Embryonic facial prominence (tissue), 1 donor: Measurements from ENCODE around the gene OR52M1.
"Not testable (repeated sequence)": the region's sequence is repeated elsewhere in the genome, so short reads cannot be mapped to it uniquely, and the experiment has no call there.

Experiments
- DNase-seq: peaks from one replicate; pipeline ENCODE4 v3.0.0-alpha.2; 2016; ENCODE audit errors: extremely low spot score

The OR52M1 gene

DNA sequence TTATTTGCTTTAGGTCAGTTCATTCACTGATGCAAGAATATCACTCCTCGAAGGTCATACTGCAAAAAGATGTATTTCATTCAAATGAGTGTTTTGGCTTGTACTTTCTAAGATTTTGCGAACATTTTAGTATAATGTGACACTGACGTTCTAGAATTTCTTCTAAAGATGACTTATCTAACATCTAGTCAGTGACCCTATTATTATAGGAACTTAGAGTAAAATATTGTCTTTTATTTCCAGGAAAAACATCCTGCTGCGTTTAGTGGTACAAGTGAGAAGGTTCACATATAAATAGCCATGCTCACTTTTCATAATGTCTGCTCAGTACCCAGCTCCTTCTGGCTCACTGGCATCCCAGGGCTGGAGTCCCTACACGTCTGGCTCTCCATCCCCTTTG, at the start of gene OR52M1:
Gene OR52M1 (plus strand): TSS at position 301 of the 400 bp plus-strand sequence. CDS start 0 bp downstream, at position 301.
- DNase-seq, result no peak

DNA sequence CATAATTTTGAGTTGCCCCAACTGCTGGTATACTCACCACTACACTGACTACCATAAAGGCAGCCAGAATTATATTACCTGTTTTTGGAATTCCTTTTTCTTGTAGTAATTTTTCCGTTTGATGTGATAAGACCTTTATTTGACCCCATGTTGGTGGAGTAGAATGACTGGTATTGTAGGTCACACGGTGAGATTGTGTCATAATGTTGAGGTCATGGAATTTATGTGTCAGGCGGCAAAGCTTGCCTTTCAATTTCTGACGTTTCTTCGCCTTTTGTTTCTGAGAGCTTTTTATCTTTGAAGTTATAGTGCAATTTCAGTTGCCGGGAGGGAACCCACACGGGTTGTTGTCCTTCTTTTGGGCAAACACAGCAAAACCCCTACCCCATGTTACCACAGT, 49.5 kb upstream of the OR52M1 start:
- no peak for DNase-seq

DNA sequence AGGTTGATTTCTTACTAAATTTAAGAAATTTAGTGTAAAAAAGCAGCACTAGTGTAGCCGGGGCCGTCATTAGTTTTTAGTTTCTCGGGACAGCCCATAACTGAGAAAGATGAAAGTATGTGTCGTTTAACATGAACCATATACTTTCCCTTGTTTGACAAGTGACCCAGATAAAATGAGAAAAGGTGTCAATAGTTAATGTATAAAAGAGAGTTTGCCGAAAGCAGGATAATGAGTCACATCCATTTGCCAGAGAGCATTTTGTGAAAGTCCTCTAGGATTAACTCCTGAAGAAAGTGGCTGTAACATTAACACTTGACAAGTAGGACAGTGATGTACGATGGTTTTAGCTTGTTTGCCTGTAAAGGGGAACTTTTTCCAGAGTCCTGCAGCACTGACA, 49.0 kb upstream of the OR52M1 start:
- DNase-seq, result no peak

- DNase-seq, result no peak
These were observed 48.3 kb upstream of the OR52M1 start for GRCh38 chr11:4496557-4497248.

- DNase-seq, result no peak
These were observed 36.1 kb upstream of the OR52M1 start for GRCh38 chr11:4508886-4509285.

DNA sequence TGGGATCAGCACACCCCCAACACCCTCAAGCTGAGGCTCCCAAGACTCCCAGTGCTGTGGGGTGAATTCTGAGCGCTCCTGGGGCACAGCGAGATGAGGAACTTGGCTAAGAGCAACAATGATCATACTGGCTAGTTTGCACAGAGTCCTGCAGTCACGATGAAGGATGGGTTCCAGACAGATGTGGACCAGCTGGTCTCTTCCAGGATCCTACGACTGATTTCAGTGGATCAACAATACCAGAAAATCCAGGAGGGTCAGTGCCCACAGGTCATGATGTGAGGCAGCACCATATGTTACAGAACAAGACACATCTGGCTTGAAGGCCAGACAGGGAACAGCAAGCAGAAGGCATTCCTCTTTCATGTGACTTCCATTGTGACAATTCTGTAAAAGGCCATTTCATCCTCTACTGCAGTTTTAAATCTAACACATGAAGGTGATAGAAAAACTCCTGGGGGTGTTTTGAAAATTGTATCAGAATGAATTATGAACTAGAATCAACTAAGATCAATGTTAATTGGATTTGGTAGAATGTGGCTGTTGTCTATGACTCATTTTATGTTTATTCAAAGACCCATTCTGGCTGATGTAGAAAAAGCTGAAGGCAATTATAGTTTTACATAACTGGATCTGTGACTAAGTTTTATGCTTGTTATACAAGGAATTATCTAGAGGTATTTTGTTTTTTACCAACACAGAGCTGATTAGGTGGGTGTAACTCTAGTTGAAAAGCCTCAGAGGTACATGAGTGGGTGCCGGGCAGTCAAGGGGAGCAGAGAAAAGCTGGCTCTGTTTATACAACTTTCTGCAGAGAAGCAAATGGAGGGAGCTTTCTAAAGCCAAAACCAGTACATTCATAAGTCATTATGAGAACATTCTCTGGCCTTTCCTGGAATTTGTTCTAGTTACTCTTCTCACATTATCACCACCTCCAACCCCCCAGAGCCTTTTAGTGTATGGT, 33.4 kb upstream of the OR52M1 start:
- DNase-seq, result no peak

GRCh38 chr11:4514196-4514595, 30.8 kb upstream of the OR52M1 start:
- DNase-seq, result no peak

GRCh38 chr11:4522339-4522738, 22.7 kb upstream of the OR52M1 start:
- DNase-seq, result no peak

GRCh38 chr11:4522752-4523151, 22.2 kb upstream of the OR52M1 start:
- DNase-seq, result no peak

DNA sequence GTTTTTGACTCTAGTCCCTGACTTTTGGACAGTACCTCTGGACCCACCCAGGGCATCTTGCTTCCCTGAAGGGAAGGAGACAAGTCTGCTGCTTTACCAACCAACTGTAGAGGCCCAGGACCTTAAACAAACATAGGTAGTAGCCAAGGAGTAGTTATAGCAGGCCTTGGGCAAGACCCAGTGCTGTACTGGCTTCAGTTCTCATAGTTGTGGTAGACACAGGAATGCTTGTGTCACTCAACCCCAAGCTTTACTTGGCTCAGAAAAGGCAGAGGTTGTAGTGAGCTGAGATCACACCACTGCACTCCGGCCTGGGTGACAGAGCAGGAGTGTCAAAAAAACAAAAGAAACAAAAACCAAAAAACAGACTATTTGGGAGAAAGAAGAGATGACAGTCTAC, 21.3 kb upstream of the OR52M1 start:
- no peak for DNase-seq

- DNase-seq, result no peak
These were observed 17.1 kb upstream of the OR52M1 start for GRCh38 chr11:4527926-4528325.

GRCh38 chr11:4531686-4532085, 13.3 kb upstream of the OR52M1 start:
- DNase-seq, result not testable (repeated sequence)

DNA sequence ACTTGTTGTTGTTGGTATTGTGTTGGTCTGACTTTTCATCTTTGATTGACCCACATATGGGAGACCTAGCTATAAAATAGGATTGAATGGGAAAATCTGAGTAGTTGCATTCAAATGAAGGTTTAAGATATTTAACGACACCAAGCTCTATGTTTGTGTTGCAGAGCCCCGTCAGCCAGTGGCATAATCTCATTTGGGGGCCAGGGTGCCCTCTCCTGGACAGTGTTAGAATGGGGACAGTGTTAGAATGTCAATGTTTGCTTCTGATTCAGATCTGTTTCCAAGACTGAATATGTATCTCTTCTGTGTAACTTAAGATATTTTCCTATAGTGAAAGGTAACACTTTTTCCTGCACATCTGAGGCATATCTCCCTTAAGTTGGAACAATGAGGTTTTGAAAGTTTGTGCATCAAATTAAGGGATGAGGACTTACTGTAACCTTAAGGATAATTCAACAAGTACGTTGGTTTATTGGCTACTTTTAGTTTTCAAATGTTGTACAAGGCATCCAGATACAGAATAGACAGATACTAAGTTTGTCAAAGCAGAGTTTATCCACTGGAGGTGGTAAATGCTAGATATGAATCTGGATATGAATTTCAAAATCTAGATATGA, 5.3 kb upstream of the OR52M1 start:
- DNase-seq, result no peak

DNA sequence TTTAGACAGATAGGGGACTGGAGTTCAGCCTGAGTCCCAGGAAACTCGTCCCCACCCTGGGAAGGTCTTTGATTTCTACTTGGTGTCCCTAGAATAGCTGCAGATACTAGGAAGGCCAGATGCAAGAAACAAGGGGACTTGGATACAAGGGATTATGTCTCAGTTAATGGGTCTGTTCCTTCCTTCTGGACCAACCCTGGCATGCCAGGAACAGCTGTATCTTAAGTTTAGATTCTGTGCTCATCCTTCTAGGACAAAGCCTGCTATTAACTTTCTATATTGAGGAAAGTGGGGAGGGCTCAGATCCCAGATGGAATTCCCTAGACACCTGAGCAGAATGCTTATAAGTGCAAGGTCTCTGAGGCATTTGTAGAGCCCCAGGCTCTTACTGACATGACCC, 3.9 kb upstream of the OR52M1 start:
- DNase-seq, result no peak

- DNase-seq, result no peak
These were observed 1.4 kb upstream of the OR52M1 start for GRCh38 chr11:4543561-4543960.

DNA sequence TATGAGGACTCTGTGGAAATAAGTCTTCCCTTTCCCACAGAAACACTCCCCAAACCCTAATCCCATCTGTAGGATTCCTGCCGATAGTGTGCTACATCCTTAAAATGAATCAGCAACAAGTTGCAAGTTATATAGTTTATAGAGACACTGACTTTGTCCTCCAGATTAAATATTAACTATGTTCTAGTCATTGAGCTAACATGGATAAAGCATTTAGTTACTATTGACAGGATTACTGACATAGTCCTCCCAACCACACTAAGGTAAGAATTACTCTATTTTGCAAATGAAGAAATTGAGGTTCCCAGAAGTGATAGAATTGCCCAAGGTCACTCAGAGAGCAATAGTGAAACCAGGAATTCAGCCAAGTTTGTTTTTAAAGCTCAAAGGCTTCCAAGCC, 1.9 kb downstream of the OR52M1 start:
- DNase-seq, result no peak

GRCh38 chr11:4547416-4547815, 2.4 kb downstream of the OR52M1 start:
- DNase-seq, result no peak

DNA sequence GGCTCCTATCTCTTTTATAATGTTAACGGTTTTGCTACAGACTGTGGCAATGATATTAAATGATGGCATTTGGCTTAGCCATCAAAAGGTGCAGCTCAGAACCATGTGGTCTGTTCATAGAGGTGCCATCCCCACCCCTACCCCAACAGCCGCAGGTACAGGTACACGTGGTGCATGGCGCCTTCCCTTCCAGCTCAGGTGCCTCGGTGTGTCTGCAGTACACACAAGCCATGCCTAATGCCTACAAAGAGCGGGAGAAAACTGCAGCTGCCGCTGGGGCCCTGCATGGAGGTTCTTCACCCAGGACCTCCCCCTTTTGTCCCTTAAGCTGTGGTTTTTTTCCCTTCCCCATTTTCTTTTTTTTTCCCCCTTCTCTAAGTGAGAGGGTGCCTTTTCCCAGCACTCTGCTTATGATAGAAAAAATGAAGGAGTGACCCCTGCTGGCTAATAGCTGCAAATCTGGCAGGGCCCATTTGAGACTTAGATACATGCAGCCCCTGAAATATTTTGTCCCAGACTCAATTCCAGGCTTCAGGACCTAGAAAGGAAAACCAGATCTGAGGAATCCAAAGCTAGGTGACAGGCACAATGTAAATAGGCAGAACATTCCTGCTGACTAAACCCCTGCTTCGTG, 6.5 kb downstream of the OR52M1 start:
- no peak for DNase-seq

DNA sequence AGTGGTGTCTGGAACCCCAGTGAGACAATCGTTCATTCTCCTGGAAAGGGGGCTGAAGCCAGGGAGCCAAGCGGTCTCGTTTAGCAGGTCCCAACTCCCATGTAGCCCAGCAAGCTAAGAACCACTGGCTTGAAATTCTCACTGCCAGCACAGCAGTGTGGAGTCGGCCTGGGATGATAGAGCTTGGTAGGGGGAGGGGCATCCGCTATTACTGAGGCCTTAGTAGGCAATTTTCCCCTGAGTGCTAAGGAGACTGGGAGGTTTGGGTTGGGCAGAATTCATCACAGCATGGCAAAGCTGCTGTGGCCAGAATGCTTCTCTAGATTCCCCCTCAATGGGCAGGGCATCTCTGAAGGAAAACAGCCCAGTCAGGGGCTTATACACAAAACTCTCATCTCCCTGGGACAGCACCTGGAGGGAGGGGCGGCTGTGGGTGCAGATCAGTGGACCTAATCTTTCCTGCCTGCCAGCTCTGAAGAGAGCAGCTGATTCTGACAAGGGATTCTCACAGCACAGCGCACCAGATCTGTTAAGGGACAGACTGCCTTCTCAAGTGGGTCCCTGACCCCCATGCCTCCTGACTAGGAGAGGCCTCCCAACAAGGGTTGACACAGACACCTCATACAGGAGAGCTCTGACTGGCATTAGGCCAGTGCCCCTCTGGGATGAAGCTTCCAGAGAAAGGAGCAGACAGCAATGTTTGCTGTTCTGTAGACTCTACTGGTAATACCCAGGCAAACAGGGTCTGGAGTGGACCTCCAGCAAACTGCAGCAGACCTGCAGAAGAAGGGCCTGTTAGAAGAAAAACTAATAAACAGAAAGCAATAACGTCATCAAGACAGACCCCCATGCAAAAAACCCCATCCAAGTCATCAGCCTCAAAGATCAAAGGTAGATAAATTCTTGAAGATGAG, 14.8 kb downstream of the OR52M1 start:
- DNase-seq, result no peak

- no peak for DNase-seq
These were observed 15.5 kb downstream of the OR52M1 start for GRCh38 chr11:4560467-4560866.

DNA sequence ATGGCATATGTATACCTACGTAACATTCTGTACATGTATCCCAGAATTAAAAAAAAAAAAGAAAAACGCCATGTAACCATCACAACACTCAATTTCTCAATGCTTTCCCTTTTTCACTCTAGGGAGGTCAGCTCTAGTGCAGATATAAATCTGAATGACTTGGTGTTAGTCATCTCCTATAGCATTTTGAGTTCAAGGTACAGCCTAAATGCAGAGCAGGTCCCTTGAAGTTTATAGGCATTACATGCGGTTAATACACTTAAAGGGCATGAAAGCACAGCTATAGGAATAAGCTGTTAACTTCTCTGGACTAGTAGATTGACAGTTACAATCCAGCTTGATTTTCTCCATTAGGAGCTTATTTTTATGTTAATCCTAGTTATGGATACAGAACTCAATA, 20.4 kb downstream of the OR52M1 start:
- no peak for DNase-seq
